Mesenteric fat pad (tissue), 1 donor: Measurements from ENCODE around the gene NRG3. TPM values are rescaled to one million over a fixed set of nuclear protein-coding genes. Genes with fewer than 3 reads are reported as not detected.

ENCODE experiments used
- DNase-seq: peaks from one replicate; pipeline ENCODE4 v3.0.0-alpha.2; 2020; ENCODE audit warnings: low spot score
- total RNA-seq: library from RNA; stranded (reverse); fragmentation: NEBNext Ultra II Directional; extraction: Animal tissue kit (Norgen Biotek cat#: 25700); gene quantifications from one replicate; pipeline ENCODE4 v1.2.1, GENCODE V29; 2021
- donor health status: DM: yes; HTN: yes; CAD: no.

Gene NRG3
- total RNA-seq, 1 donor from 2014 or later: 0.19 TPM

DNA sequence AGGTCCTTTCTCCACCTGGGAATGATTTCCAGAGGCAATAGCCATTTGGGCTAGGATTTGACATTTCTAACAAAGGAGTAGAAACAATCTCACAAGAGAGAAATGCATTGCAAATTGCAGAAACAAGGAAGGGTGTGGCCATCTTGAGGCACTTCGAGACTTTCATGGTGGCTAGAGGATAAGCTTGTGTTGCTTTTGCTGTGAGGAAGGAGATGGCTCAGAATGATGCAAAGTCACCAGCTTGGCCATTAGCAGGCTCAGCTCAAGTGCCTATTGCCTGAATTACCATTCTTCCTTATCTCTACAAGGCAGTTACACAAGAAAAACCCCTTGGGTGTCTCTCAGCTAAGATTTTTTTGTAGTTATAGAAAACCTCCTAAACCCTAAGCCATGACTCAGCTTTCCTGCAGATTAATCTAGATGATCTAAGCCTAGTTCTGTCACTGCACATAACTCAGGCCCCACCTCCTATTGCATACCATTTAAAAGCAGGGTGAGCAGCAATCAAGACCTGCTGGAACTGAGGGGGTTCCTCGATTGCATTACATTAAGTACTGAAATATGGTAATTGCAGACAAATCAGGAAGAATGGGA, 683.1 kb downstream of the NRG3 start:
- no peak for DNase-seq

DNA sequence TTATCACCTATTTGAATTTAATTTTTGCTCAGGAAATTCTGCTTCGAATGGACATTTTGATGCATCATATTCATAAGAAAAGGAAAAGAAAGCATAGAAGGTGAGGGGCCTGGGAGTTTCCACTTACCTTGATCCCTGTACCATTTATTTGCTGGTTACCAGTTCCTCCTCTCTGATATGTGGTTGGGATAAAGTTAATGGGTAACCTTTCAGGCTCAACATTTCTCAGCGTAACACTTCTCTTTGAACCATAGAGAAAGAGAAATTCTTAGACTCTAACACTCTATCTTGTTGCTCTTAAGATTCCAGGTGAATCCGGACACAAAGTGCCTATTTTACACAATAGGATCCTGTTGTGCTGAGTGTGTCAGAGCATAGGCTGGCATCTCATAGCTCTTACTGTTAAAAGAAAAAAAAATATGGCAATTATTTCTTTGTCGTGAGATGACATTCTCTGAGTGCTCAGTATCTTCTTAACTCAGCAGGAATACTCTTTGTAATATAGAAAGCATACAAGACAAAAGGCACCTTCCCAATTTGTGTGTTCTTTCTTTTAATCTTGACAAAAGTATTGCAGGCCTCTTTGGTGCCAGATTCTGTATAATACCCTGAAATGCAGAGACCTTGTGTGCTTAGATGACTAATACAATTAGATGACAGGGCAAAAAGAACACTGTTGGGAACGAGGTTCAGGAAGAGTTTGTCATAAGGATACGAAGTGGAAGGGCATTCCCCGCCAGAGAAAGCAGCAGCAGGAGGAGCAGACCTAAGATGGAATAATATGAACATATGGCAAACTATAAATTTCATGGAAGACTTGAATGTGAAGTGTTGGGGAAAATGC, 689.6 kb downstream of the NRG3 start:
- DNase-seq: no peak

DNA sequence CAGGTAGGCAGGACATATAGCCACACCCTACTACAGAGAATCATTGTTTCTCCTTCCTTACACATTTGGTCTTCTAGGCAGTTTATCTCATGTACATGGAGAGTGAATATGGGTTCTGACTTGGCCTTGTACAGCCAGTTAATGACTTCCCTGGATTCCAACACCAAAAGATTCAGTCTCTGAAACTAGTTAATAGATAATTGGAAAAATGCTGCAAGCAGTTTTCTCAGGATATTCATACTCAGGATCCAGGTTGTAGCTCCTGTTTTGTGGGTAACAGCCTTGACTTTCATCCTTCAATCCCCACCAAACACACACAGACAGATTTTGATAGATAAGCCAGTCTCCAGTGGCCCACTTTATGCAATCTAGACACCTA, 690.2 kb downstream of the NRG3 start:
- DNase-seq: no peak

DNA sequence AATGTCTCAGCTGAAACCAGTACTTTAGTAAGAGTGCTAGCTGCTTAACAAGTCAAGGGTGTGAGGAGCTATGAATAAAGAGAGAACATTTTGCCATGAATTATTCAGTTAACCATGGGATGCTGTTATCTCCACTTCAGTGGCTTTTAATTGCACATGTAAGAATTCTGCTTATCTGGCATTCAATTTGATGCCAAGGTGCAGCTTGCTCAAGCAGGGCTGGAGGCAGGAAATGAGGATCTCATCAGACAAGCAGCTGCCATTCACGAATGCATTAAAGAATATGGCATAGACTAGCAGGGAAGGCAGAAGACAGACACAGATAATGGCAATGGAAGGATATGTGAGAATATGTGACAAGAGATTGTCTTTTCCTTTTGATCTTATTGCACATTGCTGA, 697.8 kb downstream of the NRG3 start:
- no peak for DNase-seq

DNA sequence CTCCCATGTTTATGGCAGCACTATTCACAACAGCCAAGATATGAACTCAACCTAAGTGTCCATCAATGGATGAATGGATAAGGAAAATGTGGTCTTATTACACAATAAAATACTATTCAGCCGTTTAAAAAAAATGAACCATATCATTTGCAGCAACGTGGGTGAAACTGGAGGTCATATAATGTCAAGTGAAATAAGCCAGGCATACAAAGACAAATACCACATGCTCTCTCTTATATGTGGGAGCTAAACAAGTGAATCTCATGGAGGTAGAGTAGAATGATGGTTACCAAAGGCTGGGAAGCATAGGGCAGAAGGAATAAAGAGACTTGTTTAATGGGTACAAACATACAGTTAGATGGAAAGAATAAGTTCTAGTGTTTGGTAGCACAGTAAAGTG, 699.1 kb downstream of the NRG3 start:
- no peak for DNase-seq

DNA sequence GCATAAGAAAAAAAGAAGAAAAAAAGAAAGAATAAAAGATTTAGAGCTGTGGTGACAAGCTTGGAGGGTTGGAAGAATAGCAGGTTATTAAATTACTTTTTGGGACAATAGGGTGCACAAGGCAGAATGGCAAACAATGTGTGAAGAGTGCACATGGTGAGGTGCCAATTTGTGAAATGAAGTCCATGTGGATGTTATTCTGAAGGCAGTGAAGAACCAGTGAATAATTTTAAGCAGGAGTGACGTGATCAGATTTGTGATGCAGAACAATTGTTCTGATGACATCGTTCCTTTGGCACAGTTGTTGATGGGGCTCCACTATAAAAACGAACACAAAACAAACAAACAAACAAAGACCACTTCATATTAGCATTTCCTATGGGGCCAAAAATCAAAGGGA, 700.3 kb downstream of the NRG3 start:
- no peak for DNase-seq

DNA sequence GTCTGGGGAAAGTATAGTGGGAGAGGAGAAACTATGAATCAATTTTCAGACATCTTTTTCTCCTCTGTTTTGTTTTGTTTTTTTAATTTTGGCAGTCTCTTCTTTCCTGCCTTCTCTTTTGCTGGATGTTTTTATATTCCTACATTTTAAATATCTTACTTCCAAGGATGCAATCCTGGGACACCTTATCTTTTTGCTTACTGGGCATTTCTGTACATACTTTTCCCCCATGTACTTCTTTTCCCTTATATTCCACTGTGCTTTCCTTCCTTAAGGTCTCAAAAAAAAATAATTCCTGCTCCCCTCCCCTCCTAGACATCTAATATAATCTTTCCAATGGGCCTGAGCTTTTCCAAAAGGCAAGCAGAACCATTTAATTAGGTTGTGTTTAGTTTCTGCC, 701.1 kb downstream of the NRG3 start:
- no peak for DNase-seq

DNA sequence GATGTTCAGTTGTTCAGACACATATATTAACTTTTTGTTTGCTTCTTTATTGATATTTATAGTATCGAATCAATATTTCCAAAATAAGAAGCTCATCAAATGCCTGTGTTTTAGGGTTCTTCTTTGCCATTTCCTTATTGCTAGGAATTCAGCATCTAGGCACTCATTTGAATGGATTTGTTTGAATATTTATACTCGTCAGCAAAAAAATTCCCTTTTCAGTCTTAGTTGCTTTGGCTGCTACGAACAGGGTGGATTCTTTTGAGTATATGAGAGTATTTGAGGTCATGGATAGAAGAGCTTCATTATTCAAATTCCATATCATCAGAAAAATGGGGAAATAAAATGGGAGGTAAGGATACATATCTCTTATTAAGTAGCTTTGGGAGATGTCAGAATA, 706.9 kb downstream of the NRG3 start:
- DNase-seq: no peak

DNA sequence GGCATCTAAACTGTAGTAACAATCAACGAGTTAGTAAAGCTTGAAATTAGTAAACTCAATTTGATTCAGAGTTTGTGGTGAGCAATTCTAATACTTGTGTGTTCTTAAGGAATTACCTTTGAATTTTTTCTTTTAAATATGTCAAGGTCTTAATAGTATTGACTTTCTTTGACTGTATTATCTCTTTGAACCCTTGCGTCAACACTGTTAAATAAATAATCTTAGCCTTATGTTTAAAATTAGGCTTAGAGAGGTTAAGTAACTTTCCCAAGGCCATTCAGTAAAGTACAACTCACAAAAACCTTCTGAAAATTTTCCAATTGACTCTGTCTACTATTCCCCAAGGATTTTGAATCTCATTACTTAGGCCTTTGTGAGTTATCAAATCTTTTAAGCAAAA, 716.4 kb downstream of the NRG3 start:
- DNase-seq: no peak

DNA sequence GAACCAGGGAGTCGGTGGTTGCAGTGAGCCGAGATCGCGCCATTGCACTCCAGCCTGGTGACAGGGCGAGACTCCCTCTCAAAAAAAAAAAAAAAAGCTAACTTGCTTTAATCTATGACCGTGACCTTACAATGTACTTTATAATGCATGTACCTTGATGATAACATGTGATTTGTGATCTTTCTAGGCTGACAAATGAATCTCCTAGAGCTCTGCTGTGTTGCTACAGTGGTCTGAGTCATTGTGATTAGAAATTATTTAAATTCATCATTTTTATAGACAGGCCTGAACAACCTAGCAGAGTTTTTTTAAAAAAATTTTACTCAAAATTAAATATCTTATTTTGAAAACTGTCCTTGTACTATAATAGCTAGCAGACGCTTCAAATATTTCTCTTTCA, 722.8 kb downstream of the NRG3 start:
- no peak for DNase-seq

DNA sequence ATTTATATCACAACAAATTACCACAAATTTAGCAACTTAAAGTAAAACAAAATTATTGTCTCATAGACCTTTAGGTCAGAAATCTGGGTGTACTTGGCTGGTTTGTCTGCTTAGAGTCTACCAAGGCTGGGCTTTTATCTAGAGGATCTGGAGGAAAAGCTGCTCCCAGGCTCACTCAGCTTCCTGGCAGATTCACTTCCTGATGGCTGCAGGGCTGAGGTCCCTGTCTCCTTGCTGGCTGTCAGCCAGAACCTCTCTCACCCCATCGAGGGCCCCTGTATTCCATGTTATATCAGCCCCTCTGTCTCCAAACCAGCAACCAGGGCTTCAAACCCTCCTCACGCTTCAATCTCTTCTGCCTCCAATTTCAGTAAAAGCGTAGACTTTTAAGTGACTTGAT, 734.9 kb downstream of the NRG3 start:
- no peak for DNase-seq

DNA sequence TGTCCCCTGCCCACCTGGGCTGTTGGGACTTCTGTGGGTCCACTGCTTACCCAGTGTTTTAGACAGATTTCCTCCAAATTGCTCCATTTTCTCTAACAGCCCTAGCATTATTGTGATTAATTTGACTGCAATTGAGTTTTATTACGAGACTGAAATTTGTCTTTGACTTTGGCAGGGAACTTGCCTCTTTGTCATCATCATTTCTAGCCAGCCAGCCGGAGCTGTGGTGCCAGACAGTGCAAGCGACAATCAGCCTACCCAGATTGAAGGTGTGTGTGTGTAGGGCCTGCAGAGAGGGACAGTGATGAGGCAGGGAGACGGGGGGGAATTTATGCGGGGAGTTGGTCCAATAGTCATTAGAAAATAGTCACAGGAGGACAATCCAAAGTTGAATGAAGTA, 743.0 kb downstream of the NRG3 start:
- no peak for DNase-seq

DNA sequence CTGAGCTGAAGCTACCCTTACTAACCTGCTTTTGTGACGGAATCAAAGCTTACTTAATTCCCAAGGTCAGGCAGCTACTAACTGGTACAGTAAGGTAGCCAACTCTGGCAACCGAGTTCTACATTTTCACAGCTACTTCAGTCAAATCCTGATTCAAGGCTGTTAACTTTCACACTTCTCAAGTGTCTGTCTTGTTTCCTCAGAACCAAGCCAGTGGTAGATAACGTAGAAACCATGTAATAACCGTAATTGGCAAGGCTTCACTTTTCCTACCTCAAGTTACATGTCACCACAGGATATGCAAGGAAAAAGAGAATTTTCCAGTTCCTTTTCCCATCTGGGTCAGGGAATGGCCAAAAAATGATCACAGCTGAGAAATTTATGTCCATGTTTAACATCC, 746.7 kb downstream of the NRG3 start:
- DNase-seq: no peak

DNA sequence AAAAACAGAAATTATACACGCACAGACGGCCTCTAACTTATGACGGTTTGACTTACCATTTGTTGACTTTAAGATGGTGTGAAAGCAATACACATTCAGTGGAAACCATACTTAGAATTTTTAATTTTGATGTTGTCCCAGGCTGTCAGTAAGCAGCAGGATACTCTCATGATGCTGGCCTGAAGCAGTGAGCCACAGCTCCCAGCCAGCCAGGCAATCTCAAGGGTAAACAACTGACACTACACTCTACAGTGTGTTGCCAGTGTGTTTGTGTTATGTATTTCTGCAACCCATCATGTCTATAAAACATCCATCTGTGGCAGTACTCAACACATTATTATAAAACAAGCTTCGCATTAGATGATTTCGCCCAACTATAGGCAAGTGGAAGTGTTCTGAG, 747.5 kb downstream of the NRG3 start:
- DNase-seq: no peak

DNA sequence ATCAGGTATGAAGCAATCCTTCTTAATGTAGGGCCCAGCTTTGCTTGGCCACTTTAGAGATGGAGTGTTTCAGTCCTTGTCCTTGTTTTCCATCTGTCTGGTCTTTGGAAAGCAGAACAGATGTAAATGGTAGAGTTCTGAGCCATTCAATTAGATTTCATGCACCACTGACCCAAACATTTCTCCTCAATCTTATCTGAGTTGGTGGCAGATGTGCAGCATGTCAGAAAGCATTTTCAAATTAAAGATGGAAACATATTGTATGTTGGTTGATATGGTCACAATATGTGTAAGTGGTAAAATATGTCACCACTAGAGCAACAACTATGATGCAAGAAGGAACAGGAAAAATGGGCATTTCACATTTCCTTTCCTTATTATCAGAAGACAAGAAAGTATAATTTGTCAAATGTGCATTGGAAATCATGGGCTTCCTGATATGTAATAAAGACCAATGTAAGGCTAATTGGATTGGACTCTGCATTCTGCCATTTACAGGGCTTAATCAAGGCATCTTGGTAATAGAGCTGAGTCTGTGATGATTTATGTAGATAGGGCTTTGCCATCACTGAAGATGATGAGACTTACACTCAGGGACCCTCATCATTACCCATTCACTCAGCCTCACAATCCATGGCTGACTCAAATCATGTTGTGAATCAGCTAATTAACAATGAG, 750.7 kb downstream of the NRG3 start:
- DNase-seq: no peak

DNA sequence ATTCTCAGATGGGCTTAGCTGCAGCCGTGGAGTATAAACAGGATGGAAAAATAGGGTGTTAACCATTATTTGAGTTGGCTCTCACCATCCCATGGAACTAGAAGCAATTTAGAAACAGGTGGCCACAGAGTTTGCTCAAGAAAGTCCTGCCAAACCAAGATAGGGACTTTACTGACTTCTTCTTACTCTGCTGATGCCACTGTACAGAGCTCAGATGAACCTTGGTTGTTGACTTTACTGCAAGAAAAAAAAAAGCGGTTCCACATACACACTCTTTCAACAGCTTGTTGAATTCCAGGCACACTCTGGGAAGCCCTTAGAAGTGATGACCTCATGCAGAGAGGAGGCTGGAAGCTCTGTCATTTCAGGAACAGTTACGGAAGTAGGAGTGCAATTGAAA, 753.4 kb downstream of the NRG3 start:
- no peak for DNase-seq

DNA sequence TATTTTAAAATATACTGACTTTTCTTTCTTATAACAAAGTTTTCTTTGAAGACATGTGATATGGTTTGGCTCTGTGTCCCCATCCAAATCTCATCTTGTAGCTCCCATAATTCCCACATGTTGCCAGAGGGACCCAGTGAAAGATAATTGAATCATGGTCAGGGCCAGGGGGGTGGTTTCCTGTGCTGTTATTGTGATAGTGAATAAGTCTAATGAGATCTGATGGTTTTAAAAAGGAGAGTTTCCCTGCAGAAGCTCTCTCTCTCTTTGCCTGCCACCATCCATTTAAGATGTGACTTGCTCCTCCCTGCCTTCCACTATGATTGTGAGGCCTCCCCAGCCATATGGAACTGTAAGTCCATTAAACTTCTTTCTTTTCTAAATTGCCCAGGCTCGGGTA, 768.1 kb downstream of the NRG3 start:
- no peak for DNase-seq

DNA sequence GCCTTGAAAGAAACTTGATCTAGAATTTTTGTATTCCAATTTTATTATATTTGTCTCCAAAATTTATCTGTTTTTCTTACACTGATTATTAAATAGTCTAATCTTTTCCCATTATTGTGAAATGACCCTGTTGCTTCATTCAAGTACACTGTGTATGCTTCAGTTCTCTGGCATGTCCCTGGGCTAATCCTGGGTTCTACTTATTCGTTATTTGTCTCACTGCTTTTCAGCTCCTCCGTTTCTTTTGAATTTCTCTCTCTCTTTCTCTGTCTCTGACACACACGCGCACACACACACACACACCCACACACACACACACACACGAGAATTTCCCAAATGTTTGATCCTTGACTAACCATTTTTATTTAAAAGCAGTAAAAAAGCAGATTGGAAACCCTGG, 768.6 kb downstream of the NRG3 start:
- DNase-seq: no peak

DNA sequence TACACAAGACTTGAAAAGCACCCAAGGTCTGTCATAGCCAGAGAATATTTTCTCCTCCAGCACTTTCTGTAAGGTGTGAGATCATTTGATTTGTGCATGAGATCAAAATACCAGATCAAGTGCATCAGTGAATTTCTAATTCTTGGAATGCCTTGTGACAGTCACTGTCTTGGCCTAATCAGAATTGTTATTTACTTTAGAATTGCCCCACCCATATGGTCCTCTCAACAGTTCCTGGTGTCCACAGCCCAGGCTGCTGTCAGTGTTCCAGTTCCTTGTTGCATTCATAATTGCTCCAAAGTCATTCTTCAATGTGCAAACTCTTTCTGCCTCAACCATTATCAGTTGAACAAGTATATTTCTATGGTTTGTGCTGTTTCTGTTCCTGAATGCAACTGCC, 770.2 kb downstream of the NRG3 start:
- DNase-seq: no peak

DNA sequence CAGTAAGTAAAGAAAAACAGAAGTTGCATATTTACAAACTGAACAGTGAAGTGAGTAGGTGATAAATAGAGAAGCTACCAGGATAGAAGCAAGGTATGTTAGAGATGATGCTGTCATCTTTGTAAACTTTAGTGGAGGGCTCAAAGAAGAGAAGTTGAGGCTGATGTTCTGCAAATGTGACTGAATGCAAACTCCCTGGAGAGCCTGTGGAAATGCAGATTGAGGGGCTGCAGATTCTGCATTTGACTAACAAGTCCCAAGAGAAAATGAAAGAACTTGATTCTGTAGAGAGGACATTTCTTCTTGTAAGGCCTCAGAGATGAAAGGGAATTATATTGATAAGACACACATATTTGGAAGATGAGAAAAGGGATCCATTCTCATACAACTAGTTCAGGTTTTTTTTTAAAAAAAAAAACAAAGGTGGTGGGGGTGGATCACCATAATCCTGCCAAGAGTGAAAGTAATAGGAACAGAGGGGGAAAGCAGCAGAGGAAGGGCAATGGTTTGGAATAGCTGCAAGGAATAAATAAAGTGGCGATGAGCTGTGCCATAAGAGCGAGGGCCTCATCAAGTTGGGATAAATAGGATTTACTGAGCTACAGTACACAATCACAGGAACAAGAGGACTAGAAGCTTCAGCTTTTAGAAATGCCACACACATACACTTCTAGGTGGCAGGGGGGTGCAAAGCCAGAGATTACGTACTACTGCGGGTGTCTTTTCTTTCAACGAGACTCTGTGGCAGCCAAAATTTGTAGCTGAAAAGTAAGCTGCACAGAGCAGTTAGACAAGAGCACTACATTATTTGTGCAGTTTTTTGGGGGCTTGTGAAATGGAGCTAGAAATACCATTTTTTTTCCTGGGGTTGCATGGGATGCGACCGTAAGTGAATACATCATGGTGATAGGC, 778.5 kb downstream of the NRG3 start:
- DNase-seq: no peak

DNA sequence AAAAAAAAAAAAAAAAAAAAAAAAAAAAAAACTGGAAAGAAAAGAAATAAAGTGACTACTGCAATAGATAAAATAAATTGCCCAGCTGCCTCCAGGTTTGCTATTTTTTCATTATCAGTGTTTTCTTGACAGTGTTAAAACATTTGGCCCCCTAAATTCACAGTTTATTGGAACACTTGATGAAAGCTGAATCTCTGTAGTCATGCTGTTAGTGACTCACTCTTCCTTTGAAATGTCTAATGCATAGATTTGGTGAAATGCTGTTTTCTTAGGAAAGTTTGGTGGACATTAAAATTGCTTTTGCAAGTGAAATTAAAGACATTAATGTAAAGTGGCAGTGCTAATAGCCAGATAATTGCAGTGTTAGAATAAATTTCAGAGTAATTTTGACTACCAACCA, 785.2 kb downstream of the NRG3 start:
- DNase-seq: no peak

DNA sequence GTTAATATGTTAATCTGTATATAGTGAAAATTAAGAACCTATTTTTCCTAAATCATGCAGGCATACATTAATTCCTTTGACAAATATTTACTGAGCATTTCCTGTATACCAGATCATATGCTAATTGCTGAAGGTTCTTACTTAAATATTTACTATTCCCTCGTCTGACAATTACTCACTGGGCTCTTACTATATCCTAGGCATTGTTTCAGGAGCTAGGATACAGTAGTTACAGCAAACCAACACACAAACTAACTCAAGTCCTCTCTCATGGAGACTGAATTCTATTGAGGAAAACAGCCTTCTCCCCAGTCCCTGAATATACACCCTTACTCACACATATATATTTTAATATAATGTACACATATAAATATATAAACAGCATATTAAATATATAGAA, 786.0 kb downstream of the NRG3 start:
- DNase-seq: no peak
